Hippocampal formation (tissue), 2 donors: ENCODE data around the gene POP4.

Experiments used
- DNase-seq, 2 donors: peaks; one replicate each; lab custom pipeline; 2025; lab: John Stamatoyannopoulos, UW

Gene POP4

DNA sequence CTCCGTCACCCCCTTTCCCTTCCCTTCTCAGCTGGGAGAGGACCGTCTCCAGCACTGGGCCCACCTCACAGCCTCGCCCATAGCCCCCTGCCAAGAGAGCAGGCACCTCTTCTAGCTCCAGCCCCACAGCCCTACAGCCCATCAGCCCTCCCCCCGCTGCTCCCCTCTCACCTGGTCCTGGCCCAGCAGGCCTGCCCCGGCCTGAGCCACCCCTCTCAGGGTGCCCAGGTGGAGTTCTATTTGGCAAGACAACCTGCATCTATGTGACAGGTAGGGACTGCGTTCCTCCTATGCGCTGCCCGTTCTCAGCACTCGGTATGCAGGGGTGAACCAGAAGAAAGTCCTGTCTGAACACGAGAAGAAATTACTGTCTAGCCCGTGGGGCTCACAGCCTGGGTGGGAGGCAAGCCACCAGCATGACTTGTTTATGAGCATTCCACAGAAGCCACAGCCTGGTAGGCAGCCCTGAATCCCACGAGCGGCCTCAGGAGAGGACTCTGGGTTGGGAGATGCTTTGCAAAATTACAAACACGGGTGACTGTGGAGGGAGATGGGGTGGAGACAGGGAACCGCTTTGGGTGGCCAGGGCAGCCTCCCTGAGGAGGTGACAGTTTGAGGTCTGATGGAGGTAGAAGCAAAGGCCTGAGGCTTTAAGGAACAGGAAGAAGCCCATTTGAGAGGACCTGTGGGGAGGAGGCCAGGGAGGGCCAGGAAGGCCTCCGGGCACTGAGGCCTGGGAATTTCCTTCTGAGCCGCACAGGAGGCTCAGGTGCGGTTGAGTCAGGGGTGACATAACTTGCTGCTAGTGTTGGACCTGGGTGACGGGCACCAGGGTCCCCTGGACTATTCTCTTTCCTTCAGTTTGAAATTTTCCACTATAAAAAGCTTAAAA lies 58.0 kb downstream of the POP4 start:
- no peak for DNase-seq

DNA sequence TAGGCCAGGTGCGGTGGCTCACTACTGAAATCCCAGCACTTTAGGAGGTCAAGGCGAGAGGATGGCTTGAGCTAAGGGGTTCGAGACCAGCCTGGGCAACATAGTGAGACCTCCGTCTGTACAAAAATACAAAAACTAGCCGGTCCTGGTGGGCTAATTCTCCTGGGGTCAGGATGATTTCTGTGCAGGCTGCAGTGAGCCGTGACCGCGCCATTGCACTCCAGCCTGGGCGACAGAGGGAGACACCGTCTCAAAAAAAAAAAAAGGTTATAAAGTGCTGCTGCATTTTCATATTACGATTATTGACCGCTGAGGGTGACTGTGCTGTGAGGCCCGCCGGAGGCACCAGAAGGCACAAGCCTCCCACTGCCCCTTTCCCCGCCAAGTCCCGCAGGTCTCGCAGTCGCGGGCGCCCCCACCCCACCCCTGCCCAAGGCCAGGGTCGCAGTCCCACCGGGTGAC lies 58.7 kb downstream of the POP4 start:
- no peak for DNase-seq

DNA sequence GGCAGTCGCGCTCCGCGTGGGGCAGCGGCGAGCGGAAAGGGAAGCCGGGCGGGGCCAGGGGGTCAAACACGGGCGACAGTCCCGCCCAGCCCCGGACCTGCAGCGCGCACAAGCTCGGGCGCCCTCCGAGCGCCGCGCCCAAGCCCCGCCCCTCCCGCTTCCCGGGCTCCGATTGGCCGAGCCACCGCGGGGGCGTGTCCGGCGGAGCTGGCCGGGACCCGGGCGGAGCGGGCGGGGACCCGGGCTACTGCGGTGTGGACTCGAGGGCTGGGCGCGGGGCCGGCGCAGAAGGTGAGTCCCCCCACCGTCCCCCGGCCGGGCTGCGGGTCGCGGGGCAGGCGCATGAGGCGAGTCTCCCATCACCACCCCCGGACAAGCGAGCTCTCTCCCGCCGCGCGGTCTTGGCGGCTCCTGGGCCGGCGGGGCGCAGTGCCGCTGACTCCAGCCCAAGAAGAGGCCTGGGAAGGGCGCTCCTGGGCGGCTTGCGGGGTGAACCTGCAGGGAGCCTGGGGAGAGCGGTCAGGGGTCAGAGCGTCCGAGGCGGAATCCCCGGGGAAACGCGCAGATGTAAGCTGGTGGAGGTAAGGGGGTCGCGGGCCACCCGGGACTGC lies 59.2 kb downstream of the POP4 start, which contains the start of gene PLEKHF1:
PLEKHF1 (plus strand) TSS at position 247 of the 611 bp plus-strand sequence. CDS start 8,379 bp downstream, outside the sequence.
- peak; percentile 77 to 88 for DNase-seq

DNA sequence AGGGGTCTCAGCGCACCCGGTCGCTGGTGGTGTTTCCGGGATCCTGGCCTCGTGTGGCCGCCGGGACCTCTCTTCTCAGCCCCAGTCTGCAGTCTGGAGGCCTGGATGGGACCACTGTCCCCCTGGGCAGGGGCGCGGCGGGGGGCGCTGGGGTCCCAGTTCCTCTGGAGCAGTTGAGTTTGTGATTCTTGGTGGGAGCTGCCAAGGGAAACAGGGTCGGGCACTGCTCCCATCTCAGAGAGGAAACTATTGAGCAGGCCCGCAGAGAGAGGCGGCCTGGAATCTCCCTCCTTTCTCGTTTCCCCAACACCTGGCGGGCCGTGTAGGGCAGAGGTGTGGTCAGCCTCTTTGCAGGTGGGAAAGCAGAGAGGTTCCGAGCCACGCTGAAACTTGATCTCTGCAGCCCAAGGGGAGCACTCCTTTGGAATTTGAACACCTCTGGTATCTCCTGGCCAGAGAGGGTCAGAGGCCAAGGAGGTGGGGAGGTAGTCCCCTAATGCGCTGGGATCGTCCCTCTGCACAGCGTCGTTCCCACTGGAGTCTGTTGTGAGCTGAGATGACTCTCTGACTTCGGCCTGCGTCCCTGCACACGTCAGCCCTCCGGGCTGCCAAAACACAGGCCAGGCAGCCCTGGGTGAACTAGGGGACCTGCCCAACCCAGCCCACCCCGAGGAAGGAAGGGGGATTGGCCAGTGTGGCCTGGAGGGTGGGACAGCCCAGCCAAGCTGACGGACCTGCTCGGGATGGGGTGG lies 59.9 kb downstream of the POP4 start:
- no peak for DNase-seq
